GM13977 (cell line): ENCODE measurements around the gene MSMP.

Experiments
- DNase-seq: peaks from one replicate; pipeline ENCODE4 v3.0.0; 2012; ENCODE audit warnings: low spot score
- CTCF ChIP-seq: IDR thresholded peaks from 2 replicates; pipeline ENCODE4 v1.5.1; 2012; ENCODE audit warnings: mild to moderate bottlenecking, control low read depth; ENCODE audit not compliant: insufficient read depth; ENCODE audit errors: extremely low read depth, missing control alignments
- in situ Hi-C: fragments of 300-500 bp; cut with MboI; formaldehyde crosslinking; loops from one replicate; pipeline ENCODE4 v1.12.0; 2022; ENCODE audit warnings: low sequenced_read_pairs, low pct_unique_long_range_greater_than_20kb, mixed read lengths, inconsistent platforms; ENCODE audit not compliant: unreplicated experiment

The MSMP gene

GRCh38 chr9:35719546-35719945 lies 34.5 kb downstream of the MSMP start:
- TF ChIP-seq CTCF, result no peak
- no peak for DNase-seq
- in situ Hi-C loops, result no loop called here

- DNase-seq, result no peak
- TF ChIP-seq CTCF, result no peak
- in situ Hi-C loops, result no loop called here
Observed at GRCh38 chr9:35718721-35719511, 35.2 kb downstream of the MSMP start.

GRCh38 chr9:35717132-35717870 lies 36.8 kb downstream of the MSMP start:
- no peak for TF ChIP-seq CTCF
- in situ Hi-C loops, result no loop called here
- no peak for DNase-seq

GRCh38 chr9:35716230-35716629 lies 37.8 kb downstream of the MSMP start:
- no peak for DNase-seq
- in situ Hi-C loops, result no loop called here
- TF ChIP-seq CTCF, result no peak

- in situ Hi-C loops, result no loop called here
- DNase-seq, result no peak
- no peak for TF ChIP-seq CTCF
Observed at GRCh38 chr9:35714579-35715252, 39.4 kb downstream of the MSMP start.

GRCh38 chr9:35714123-35714522 lies 40.0 kb downstream of the MSMP start:
- TF ChIP-seq CTCF, result no peak
- DNase-seq, result no peak
- in situ Hi-C loops, result no loop called here
